ENCODE data around the gene CDK11A.
"Not testable (repeated sequence)": the region's sequence is repeated elsewhere in the genome, so short reads cannot be mapped to it uniquely, and the experiment has no call there.

GRCh38 chr1:1707241-1707640 is 16.9 kb downstream of the CDK11A start:
- not testable (repeated sequence) for TF ChIP-seq CTCF (IDR thresholded peaks at IDR 0.05; ENCODE audit: poor library complexity); EZH2 (IDR thresholded peaks at IDR 0.05; ENCODE audit: borderline replicate concordance); EZH2phosphoT487 (IDR thresholded peaks at IDR 0.05; ENCODE audit: low read depth, severe bottlenecking, unreplicated experiment)
